Loucy (cell line): ENCODE data around the gene MBNL2.

Experiments
- CTCF ChIP-seq: fragments of 200-600 bp; sonication (generic); conservative IDR thresholded peaks from 2 replicates; pipeline ENCODE4 v1.5.1; 2014; ENCODE audit warnings: mild to moderate bottlenecking, antibody characterized with exemption, low read length
- EZH2phosphoT487 ChIP-seq: fragments of 200-600 bp; IDR thresholded peaks from 2 replicates; pipeline ENCODE4 v1.6.1; 2018; ENCODE audit warnings: antibody characterized with exemption, mild to moderate bottlenecking, moderate library complexity, borderline replicate concordance

GRCh38 chr13:97387485-97387839 is 165.3 kb downstream of the MBNL2 start:
- TF ChIP-seq CTCF (no peak), EZH2phosphoT487 (no peak)
